Esophagus mucosa (tissue), 1 donor: ENCODE results near the gene ITLN1. TPM values are rescaled to one million over a fixed set of nuclear protein-coding genes. Genes with fewer than 3 reads are reported as not detected.
"Not testable (repeated sequence)": the region's sequence is repeated elsewhere in the genome, so short reads cannot be mapped to it uniquely, and the experiment has no call there.

Source experiments
- ATAC-seq: fragments of 200-7000 bp; cut with Tn5 transposase; one replicate; pipeline ENCODE4 v1.9.1; 2020
- total RNA-seq: library from RNA; stranded (reverse); gene quantifications from one replicate; pipeline ENCODE4 v1.2.4, GENCODE V29; 2023
- donor health status: DM: yes; HTN: yes; CAD: no.

Gene ITLN1
- not detected for total RNA-seq

- no peak for ATAC-seq
Observed at GRCh38 chr1:160885042-160885441, at the start of gene ITLN1. TSS of gene ITLN1 (minus strand) at chr1:160885180. CDS start at chr1:160884877, 303 bp downstream.

GRCh38 chr1:160933305-160933704 lies 48.3 kb upstream of the ITLN1 start:
- not testable (repeated sequence) for ATAC-seq

DNA sequence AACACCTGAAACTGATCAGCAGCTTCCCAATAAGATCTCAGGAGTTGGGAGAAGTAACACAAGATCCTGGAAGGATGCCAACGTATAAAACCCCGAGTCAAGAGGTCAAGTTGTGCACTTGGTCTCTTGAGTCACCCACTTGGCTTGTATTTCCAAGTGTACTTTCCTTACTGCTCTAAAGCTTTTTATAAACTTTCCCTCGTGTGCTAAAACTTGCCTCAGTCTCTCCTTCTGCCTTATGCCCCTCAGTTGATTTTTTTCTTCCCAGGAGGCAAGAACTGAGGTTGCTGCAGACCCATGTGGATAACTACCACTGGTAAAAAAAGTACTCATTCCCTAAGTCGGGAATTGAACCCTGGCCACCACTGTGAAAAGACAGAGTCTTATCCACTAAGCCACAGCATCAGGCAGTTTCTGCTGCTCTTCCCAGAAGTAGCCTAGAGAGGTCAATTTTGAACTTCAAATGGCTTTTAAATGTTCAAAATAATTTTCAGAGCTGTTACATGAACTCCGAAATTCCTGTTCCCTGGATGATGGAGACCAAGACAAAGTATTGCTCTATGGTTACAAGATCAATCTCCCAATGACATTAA lies 40.8 kb upstream of the ITLN1 start:
- no peak for ATAC-seq

- ATAC-seq = no peak
Observed at GRCh38 chr1:160924791-160925651, 40.0 kb upstream of the ITLN1 start.

GRCh38 chr1:160916666-160917065 lies 31.7 kb upstream of the ITLN1 start:
- no peak for ATAC-seq

GRCh38 chr1:160913229-160913628 lies 28.2 kb upstream of the ITLN1 start:
- ATAC-seq = not testable (repeated sequence)

DNA sequence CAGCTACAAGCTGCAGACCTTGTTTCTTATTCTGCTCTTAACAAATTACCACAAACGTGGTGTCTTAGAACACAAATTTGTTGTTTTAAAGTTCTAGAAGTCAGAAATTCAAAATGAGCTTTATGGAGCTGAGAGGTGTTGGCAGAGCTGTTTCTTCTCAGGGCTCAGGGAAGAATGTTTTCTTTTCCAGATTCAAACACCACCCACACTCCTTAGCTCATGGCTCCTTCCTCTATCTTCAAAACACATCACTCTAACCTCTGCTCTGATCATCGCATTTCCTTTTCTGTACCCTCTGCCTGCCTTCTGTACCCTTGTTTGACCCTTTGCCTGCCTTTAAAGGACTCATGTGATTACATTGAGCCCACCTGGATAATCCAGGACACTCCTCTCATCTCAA lies 26.9 kb upstream of the ITLN1 start:
- no peak for ATAC-seq

DNA sequence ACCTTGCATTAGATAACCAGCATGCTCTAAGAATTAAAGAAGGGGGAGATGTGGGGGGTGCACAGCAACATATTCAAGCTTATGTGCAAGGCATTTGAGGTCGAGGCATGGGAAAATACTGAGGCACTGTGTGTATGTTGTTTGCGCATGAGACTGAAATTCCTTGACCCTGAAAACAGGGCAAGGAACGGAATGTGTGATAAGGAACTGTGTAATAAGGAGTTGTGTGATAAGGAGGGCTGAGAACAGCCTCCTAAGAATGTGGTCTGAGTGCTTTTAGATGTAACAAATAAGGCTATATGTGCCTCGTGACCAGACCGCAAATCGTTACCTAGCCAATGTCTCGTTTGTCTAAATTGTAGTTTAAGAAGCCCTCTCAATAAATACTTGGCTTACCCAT lies 26.5 kb upstream of the ITLN1 start:
- ATAC-seq = no peak

DNA sequence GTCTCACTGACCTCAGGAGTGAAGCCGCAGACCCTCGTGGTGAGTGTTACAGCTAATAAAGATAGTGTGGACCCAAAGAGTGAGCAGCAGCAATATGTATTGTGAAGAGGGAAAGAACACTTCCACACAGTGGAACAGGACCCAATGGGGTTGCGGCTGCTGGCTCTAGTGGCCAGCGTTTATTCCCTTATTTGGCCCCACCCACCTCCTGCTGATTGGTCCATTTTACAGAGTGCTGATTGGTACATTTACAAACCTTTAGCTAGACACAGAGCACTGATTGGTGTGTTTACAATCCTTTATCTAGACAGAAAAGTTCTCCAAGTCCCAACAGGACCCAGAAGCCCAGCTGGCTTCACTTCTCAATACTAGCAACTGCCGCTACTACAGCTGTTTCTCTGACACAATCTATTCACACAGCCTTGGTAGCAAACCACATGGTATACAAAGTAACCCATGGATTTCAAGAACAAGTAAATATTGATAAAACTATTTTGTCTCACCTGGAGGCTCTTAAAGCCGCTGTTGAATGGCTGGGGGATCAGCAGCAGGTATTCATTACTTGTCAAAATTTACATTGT lies 25.3 kb upstream of the ITLN1 start:
- ATAC-seq = no peak

DNA sequence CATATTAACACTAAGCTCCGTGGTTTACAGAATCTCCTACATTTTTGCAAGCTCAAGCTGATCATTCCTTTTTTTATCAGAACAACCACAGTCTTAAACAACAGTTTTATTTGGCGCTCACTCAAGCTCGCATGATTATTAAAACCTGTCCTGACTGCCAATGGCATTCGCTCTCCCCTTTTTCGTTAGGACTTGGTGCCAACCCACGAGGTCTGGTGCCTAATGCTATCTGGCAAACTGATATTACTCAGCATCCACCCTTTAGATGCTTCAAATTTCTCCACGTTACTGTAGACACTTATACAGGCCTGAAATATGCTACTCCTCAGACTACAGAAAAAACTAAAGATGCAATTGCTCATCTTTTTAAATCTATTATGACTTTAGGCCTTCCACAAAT lies 23.0 kb upstream of the ITLN1 start:
- ATAC-seq = no peak

- no peak for ATAC-seq
Observed at GRCh38 chr1:160905617-160905989, 20.6 kb upstream of the ITLN1 start.

DNA sequence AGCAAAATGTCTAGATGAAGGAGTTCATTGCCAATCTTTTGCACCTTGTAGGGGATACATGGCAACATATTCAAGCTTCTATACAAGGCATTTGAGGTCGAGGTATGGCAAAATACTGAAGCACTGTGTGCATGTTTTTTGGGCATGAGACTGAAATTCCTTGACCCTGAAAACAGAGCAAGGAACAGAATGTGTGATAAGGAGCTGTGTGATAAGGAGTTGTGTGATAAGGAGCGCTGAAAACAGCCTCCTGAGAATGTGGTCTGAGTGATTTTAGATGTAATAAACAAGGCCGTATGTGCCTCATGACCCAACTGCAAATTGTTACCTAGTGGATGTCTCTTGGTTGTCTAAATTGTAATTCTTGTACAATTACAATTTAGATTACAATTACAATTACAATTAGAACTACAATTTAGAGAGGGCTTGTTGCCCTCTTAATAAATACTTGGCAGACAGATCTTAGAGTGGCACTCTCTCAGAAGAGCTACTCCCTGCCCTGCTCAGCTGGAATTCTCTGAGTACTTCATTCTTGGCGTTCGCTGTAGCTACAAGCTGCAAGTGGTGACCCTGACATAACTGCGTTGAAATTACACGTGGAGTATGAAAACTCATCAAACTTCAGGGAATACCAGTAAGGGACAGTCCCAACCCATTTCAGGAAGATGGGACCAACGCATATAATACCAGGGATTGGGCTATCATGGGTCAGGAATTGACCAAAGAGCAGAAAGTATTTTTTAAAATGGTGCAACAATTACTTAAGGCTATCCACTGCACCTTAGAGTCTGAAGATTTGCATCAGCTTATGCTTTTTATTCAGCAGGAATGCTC lies 20.0 kb upstream of the ITLN1 start:
- no peak for ATAC-seq

- not testable (repeated sequence) for ATAC-seq
Observed at GRCh38 chr1:160902251-160902650, 17.3 kb upstream of the ITLN1 start.

DNA sequence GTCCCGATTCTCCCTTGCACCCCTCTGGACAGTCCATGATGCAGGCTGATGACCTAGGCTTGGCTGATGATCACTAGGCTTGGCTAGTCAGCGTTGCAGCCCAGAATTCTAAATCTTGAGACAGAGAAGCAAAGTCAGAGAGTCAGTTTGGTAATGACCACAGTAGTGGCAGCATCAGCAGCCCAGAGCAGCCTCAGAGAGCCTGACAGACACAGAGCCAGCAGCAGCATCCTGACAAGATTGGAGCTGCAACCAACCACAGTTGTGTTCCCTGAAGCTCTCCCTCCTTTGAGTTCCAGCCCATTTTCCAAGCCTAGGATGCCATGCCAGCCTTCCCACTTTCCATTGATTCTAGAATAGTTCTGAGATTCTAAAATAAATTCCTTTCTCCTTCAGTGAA lies 16.8 kb upstream of the ITLN1 start:
- ATAC-seq = no peak

- ATAC-seq = not testable (repeated sequence)
Observed at GRCh38 chr1:160900683-160901082, 15.7 kb upstream of the ITLN1 start.

GRCh38 chr1:160894368-160895135 lies 9.6 kb upstream of the ITLN1 start:
- not testable (repeated sequence) for ATAC-seq

DNA sequence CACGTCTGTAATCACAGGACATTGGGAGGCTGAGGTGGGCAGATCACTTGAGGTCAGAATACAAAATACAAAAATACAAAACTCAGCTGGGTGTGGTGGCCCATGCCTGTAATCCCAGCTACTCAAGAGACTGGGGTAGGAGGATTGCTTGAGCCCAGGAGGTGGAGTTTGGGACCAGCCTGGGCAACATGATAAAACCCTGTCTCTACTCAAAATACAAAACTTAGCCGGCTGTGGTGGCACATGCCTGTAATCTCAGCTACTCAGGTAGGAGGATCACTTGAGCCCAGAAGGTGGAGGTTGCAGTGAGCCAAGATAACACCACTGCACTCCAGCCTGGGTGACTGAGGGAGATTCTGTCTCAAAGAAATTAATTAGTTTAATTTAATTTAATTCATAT lies 6.5 kb upstream of the ITLN1 start:
- ATAC-seq = no peak

DNA sequence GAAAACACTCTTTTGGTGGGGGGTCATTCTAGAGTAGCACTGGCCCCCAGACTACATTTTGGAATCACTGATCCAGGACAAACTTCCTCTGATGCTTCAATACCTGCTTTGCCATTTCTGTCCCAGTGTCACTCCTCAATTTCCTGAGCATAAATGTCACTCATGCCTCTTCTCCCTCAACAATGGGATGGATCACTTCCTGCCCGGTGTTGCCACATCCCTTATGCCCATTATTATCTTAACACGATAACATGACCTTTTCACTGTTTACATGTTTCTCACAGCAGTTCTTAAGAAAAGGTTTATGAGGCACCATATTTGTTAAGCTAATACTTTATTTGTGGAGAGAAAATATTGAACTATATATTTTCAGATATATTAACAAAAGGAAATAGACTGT lies 3.9 kb upstream of the ITLN1 start:
- ATAC-seq = no peak

- no peak for ATAC-seq
Observed at GRCh38 chr1:160887071-160887470, 2.1 kb upstream of the ITLN1 start.

GRCh38 chr1:160884579-160884978 lies 401 bp downstream of the ITLN1 start:
- no peak for ATAC-seq

DNA sequence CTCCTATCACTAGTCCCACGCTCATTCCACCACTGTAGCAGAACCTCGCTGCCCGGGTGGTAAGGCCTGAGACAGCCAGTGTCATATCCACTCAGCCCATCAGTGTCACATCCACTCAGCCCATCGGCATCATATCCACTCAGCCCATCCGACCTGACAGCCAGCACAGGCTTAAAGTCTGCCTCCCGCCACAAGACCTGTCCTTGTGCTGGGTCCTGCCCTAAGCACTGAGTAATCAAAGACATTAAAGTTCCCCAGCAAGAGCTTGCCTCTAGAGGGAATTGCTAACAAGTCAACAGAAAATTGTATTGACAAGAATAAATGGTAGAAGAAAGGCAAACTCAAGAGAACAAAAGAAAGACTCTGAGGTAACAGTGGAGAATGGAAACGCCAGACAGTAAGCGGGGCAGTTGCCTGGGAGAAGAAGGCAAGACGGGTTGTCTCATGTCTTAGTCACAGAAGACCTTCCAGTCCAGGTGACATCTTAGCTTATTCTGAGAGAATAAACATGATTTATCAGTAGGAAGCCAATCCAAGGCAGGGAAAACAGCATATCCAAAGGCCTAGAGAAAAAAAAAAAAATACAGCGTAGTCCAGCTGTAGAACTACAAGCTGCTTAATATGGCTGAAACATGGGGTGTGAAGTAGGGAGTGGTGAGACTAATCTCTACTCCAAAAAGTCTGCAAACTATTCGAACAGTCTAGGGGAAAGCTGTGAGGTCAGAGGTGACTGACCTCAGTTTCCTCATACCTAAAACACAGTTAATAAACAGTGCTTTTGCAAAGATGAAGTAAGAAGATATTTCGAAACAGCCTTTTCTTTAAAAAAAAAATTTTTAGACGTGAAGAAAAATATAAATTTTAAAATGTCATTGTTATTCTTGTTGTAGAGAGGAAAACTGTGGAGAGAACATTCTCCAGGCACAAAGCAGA lies 1.1 kb downstream of the ITLN1 start:
- no peak for ATAC-seq
